Endothelial cell of umbilical vein (primary cell): ENCODE data around the gene RPRML.

Experiments
- CTCF ChIP-seq, 2 donors: IDR thresholded peaks; 1 replicate in 1 of 2; 2 replicates in 1 of 2; pipeline ENCODE4 v1.5.1; 2011; ENCODE audit warnings: low read length in 2 of 2, mild to moderate bottlenecking in 2 of 2, moderate library complexity in 2 of 2, control low read depth in 1 of 2, inconsistent platforms in 1 of 2, low read depth in 1 of 2; ENCODE audit not compliant: insufficient read depth in 1 of 2; ENCODE audit errors: extremely low read depth in 1 of 2
- EZH2 ChIP-seq: IDR thresholded peaks from 2 replicates; pipeline ENCODE4 v1.6.1; 2012; ENCODE audit warnings: borderline replicate concordance, low read depth, mild to moderate bottlenecking, moderate library complexity, low read length, inconsistent platforms; ENCODE audit not compliant: severe bottlenecking
- FOS ChIP-seq: IDR thresholded peaks from 2 replicates; pipeline ENCODE4 v1.6.1; 2011; ENCODE audit warnings: mild to moderate bottlenecking, low read length, moderate library complexity, borderline replicate concordance; ENCODE audit not compliant: insufficient read depth
- GATA2 ChIP-seq: IDR thresholded peaks from 2 replicates; pipeline ENCODE4 v1.7.0; 2011; ENCODE audit warnings: low read depth, mild to moderate bottlenecking, moderate library complexity, mixed read lengths, low read length; ENCODE audit not compliant: insufficient read length, insufficient read depth
- MAX ChIP-seq: IDR thresholded peaks from 2 replicates; pipeline ENCODE4 v1.6.1; 2011; ENCODE audit not compliant: insufficient read depth, insufficient read length
- MYC ChIP-seq: IDR thresholded peaks from one replicate; pipeline ENCODE4 v1.6.1; 2011; ENCODE audit warnings: mild to moderate bottlenecking, low read depth, low read length
- POLR2A ChIP-seq: IDR thresholded peaks from 2 replicates; pipeline ENCODE4 v1.6.1; 2012; ENCODE audit warnings: low read depth, mild to moderate bottlenecking, control low read depth, low read length
- POLR2AphosphoS5 ChIP-seq: IDR thresholded peaks from 2 replicates; pipeline ENCODE4 v1.6.1; 2012; ENCODE audit warnings: low read depth, mild to moderate bottlenecking, control low read depth, low read length, moderate library complexity; ENCODE audit not compliant: insufficient read depth

GRCh38 chr17:46963571-46963970 is 15.5 kb downstream of the RPRML start:
- TF ChIP-seq POLR2A (no peak), CTCF (IDR thresholded peaks at IDR 0.05; ENCODE audit: extremely low read depth in 1 of 2, insufficient read depth in 1 of 2, low read depth in 1 of 2, low read length in 2 of 2) (no peak), POLR2AphosphoS5 (no peak), MAX (no peak), MYC (no peak), FOS (no peak), EZH2 (no peak), GATA2 (no peak)
